T follicular helper cell (primary cell): ENCODE measurements around the gene FRK.
"Not testable (repeated sequence)": the region's sequence is repeated elsewhere in the genome, so short reads cannot be mapped to it uniquely, and the experiment has no call there.

ENCODE experiments used
- DNase-seq: peaks from one replicate; pipeline ENCODE4 v3.0.0-alpha.2; 2020; ENCODE audit warnings: low read depth

FRK gene

DNA sequence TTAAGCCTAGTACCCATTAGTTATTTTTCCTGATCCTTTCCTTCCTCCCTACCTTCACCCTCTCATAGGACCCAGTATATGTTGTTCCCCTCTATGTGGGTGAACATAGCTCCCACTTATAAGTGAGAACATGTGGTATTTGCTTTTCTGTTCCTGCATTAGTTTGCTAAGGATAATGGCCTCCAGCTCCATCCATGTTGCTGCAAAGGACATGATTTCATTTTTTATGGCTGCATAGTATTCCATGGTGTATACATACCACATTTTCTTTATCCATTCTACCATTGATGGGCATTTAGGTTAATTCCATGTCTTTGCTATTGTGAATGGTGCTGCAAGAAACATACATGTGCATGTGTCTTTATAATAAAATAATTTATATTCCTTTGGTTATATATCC, 115.9 kb downstream of the FRK start:
- DNase-seq: not testable (repeated sequence)

DNA sequence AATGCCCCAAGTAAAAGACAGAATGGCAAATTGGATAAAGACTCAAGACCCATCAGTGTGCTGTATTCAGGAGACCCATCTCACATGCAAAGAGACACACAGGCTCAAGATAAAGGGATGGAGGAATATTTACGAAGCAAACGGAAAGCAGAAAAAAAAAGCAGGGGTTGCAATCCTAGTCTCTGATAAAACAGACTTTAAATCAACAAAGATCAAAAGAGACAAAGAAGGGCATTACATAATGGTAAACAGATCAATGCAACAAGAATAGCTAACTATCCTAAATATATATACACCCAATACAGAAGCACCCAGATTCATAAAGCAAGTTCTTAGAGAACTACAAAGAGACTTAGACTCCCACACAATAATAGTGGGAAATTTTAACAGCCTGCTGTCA, 123.2 kb downstream of the FRK start:
- not testable (repeated sequence) for DNase-seq

DNA sequence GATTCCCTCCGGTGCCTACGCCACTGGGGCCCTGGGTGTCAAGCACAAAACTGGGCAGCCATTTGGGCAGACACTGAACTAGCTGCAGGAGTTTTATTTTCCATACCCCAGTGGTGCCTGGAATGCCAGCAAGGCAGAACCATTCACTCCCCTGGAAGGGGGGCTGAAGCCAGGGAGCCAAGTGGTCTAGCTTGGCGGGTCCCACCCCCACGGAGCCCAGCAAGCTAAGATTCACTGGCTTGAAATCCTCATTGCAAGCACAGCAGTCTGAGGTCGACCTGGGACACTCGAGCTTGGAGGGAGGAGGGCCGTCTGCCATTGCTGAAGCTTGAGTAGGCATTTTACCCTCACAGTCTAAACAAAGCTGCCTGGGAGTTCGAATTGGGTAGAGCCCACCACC, 125.3 kb downstream of the FRK start:
- DNase-seq: no peak

DNA sequence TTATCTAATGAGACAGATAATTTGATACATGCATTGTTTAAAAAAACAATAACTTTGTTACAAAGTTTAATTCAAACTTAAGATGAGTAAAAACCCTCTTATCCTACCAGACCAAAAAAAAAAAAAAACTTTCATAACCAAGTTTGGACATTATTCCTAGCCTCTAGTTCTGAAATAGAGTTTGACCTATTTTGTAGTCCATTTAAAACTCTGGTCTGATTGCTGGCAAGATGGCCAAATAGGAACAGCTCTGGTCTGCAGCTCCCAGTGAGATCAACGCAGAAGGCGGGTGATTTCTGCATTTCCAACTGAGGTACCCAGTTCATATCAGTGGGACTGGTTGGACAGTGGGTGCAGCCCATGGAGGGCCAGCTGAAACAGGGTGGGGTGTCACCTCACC, 125.9 kb downstream of the FRK start:
- DNase-seq: no peak

DNA sequence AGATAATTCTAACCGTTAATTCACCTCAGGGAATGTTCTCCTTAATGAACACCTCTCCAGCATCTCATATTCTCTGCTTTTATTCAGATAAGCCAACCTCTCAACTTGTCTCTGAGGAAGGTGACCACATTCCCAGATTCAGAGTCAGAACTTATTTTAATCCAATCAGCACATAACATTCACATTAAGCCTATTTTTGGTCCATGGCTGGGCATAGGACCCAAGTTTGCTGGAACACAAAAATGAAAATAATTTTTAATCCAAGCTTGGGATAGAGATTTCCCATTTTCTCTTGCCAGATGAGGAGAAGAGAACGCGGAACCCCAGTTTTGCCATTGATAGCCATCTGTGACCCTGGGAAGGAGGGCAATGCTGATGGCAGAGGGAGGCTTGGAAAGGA, 126.5 kb downstream of the FRK start:
- DNase-seq: no peak

DNA sequence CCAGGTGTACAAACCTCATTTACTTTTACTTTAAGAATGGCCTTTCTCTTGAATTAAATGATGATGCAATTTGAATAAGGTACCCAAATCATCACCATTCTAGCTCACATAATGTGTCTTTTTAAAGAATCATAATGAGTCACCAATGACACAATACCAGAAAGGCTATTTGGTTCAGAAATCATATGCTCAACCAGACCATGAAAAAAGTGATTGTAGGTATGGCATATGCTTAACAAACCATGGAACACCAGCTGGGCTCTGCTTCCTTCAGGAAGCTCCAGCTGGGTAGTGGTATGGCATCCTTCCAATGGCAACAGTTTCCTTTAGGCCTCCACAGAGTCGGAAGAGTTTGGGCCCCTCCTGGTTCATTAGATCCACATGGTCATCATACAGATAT, 128.2 kb downstream of the FRK start:
- DNase-seq: no peak

DNA sequence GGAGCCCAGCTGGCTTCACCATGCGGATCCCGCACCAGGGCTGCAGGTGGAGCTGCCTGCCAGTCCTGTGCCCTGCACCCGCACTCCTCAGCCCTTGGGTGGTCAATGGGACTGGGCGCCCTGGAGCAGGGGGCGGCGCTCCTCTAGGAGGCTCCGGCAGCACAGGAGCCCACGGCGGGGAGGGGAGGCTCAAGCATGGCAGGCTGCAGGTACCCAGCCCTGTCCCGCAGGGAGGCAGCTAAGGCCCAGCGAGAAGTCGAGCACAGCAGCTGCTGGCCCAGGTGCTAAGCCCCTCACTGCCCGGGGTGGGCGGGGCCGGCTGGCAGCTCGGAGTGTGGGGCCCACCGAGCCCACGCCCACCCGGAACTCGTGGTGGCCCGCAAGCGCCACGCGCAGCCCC, 132.7 kb downstream of the FRK start:
- not testable (repeated sequence) for DNase-seq

DNA sequence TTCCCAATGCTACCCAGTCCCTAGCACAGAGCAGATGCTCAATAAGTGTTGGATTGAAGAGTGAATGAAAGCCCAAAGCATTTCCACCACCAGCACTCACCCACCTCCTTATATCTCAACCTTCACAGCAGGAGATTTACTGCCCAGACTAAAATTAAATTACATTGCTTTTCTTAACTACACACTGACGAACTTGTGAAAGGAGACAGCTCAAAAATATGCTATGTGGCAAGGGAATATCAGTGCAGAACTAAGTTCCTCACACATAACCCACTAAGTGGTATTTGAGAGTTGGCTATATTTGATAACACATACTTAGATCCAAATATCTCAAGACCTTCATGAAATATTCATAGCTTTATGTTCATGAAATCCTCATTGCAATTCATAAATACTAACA, 137.7 kb downstream of the FRK start:
- no peak for DNase-seq

DNA sequence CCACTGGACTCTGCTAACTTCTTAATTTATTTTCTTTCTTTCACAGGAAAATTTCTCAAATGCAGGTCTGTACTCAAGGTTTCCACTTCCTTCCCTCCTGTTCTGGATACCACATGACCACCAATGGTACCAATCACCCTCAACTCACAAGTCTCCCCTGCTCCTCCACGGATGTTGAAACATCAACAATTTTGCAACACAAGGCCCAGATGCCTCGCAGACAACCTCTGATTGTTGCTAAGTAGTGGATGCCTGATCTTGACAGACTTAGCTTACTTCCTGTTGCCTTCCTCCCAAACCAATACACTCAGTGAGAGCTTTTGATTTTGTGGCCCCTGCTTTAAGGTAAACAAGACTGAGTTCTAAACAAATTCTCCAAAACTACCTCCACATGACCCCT, 146.6 kb downstream of the FRK start:
- no peak for DNase-seq

DNA sequence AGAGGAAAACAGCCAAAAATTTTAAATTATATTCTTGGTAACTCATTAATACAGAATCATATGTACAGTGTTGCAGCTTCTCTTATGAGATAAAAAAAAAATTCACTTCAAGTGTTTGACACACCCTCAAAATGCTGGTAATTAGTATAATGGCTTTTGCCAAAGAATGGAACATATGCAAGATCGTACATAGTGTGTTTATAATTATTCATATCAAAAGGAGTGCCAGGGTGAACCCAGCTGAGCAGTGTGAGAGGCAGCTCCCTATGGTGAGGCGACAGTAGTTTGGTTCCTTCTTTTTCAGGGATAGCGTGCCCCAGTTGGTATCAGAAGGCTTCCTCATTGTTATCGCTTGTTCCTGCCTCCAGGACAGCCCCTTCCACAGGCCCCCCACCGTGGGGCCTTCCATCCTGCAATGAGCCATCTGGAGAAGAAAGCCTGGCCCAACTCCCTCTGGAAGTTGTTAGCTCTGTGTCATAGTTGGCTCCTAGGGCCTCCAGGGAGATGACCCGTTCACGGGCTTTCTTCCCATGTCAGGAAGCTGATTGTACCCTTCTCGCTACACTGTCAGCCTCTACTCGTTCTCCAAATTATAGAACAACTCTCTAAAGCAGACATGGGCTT, 150.7 kb downstream of the FRK start:
- no peak for DNase-seq

DNA sequence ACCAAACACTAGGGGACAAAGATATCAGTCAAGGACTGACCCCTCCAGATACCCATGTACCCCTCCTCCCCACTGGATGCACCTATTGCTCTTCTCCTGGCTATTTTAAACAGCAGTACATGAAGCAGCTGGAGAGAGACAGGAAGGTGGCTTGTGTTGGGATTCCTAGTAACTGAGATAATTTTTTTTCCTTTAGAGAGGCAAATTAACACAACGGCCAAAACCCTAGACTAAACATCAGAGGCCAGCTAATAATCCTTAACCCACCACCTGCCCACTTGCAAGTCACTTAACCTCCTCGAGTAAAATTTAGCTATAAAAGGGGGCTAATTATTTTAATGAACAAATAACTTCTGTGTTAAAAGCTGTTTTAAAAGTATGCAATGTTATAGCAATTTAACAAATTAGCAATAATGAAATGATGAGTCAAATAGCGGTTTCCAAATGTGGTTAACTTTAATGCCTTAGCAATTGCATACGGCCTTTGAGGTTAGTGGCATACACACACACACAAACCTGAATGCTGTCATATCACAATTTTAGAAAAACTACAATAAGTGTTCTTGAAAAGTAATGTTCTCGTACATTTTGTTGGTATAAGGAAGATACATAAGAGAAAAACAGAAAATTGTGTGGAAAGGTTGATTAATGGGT, 151.7 kb downstream of the FRK start:
- DNase-seq: no peak

DNA sequence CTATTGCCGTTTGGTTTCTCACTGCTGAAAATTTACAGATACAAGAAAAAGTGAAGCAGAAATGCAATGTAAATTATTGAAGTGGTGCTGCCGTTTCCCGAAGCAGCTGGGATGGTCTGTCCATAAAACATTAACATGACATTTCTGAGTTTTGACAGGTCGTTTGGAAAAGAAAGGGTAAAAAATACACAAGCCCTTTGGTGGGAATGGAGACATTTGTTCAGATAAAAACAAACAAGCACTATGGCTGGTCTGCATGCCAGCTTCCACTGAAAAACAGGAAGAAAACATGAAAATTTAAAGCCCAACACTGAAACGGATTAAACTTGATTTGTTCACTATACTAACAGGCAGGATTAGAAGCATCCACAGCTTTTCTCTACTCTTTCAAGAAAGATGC, 155.2 kb downstream of the FRK start:
- DNase-seq: no peak

DNA sequence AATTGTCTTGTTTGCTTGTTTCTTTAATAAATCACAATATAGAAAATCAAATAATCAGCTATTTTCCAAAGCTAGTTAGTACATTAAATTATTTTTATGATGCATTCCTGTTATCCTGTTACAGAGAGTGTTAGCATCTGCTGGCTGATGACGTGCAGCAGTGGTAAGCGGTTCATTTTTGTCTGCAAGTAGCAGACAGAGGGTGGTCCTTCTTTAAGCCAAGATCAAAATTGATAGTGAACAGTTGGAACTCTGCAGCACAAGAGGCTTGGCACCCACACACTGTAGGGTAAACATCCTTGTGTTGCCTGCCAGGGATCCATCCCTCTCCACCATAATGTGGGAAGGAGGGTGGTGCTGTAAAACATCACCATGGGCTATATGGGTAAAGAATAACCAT, 158.3 kb downstream of the FRK start:
- no peak for DNase-seq

DNA sequence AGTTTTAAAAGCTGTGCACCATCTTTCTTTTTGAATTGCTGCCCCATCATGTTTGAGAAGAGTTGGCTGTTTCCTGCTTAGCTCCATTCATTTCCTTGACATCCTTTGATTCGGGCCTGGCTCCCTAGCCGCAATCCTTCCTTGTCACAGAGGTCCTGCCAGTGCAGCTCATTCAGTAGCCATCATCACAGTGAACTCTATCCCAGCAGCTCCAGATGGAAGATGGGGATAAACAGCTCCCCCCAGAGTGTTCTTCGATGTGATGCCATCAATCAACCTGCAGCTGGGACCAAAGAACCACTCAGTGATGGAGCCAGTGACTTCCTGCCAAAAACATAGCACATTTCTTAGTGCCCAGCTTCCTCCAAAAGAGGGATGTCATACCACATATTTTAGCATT, 158.8 kb downstream of the FRK start:
- no peak for DNase-seq

DNA sequence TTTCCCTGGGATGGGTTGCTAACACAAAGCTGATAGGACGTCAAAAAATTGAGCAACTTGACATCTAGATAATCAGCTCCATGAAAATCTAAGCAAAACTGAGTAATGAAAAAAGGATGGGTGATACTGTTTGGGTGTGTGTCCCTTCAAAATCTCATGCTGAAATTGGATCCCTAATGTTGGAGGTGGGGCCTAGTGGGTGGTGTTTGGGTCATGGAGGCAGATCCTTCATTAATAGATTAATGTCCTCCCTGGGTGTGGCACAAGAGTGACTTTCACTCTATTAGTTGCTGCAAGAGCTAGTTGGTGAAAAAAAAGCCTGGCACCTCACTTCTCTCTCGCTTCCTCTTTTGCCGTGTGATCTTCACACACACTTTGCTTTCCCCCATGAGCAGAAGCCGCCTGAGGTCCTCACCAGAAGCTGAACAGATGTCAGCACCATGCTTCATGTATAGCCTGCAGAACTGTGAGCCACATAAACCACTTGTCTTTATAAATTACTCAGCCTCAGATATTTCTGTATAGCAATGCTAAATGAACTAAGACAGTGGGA, 160.9 kb downstream of the FRK start:
- no peak for DNase-seq

DNA sequence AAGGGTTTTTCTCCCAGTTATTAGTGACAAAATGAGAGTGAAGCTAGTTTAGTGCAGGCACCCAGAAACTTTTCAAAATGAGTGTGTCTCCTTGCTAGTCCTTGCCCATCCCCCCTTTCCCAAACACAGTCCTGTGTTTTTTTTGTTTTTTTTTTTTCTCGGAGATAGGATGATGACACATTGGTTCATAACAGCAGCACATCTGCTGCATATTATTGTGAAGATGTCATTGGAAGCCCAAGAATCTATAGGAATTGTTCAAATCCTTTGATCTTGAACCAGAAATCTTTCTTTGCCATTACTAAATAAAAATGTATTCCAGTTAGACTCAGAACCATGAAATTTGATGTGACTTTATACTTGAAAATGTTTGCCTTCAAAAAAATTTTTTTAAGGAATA, 162.4 kb downstream of the FRK start:
- no peak for DNase-seq

DNA sequence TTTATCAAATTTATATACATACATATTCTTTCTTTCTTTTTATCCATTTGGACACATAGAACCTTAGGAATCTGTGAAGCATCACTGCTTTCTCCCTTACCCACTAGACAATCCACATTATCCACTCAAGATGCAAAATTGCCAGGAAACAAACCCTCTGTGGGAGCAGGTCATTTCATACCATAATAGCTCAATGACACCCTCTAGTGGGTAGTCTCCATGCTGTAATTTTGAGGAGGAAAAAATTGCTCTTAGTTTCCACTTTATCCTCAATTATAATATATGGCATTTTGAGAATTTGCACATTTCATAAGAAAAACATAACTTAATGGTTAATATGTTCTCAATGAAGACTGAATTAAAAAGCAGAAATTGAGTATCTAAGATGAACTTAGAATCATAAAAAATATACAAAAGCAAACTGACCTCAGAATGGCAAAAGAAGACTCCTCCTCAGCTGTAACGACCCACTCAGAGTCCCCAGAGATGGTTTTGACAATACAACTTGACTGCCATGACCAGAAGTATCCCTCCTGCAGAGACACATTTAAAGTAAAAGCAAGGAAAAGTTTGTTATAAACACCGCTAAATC, 164.1 kb downstream of the FRK start:
- DNase-seq: no peak

DNA sequence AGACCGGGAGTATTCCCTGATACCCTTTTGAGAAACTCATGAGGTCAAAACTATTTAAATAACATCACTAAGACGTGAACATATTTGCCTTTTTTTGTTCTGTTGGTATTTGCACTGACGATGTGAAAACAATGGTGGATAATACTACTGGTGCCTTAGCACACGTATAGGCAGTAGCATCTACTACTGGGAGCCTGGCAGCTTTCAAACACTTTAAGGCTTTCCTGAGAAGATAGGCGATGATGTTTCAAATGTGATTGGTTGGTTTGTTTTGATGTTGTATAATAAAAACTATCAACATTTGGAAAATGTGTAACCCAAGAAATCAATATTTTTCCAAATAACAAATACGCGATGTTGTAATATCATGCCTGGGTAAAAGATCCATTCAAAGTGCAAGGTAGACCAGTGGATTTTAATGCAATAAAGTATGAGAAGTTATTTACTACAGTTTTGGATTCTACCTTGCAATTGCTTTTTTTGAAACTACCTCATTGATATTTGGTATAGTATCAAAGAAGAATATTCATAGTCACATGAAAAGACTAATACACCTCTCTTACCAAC, 166.2 kb downstream of the FRK start:
- DNase-seq: no peak

DNA sequence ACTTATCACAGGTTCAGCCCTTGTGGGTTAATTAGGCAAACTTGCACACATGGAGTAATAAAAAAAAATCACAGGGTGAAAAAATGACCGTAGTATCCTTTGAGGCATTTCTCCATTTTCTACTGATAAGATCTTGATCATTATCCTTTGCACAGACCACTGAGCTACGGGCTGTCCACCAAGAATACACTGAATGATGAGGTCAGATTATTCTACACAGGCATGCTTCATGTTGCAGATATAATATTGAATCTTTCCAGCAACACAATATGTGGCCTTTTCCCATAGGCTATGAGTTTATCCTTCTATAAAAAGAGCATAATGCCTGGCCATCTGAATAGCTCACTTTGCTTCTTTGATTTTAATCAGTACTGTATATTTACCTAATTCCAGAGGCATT, 168.9 kb downstream of the FRK start:
- no peak for DNase-seq

DNA sequence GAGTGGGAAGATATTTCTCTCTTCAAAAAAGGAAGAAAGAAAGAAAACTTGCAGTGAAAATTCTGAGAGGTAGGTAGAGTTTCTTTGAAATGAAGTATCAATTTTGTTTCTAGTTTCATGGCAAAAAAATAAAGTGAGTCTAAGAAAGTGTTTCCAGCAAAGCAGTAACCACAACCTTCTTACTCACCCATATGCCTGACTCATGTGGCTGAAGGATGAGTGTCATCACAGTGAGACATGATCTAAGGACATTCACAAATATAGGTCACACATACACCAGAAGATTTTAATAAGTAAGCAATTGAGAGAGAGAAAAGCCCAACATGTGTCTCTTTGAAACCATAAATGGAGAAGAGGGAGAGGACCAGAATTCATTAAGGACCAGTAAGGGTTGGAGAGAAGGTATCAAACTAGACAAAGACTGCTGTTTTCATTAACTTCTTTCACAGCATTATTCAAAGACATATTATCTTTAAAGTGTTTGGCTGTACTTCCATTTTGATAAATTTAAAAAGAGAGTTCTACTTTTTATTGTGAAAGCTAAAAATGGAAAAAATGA, 169.5 kb downstream of the FRK start:
- DNase-seq: no peak

DNA sequence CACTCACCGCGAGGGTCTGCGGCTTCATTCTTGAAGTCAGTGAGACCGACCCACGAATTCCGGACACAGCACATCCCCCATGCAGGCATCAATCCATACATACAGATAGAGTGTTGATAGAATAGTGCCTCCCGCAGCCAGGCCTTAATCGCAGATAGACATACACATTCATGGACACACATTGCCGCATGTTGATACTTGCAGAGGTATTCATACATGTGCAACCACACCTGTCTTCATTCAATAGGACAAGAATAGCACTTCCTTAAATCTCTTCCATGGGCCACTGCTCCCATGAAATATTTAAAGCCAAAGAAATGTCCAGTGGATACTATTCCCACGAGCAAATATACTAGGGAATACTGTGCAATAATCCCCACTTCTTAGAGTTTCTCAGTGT, 170.5 kb downstream of the FRK start:
- no peak for DNase-seq

DNA sequence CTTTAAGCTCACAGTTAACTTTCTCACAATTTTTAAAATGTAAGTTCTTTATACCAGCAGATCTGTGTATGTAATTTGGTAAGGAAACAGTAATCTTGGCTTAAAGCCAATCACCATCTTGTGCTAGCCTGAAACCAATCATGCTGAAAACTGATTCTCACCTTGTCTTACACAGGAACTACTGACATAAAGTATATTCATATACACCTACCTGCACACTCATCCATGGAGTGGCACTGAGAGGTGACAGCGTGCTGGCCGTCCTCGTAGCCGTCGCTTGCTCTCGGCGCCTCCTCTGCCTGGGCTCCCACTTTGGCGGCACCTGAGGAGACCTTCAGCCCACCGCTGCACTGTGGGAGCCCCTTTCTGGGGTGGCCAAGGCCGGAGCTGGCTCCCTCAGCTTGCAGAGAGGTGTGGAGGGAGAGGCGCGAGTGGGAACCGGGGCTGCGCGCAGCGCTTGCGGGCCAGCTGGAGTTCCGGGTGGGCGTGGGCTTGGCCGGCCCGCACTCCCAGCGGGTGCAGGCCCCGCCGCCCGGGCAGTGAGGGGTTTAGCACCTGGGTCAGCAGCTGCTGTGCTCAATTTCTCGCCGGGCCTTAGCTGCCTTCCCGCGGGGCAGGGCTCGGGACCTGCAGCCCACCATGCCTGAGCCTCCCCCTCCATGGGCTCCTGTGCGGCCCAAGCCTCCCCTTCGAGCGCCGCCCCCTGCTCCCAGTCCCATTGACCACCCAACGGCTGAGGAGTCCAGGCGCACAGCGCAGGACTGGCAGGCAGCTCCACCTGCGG, 171.8 kb downstream of the FRK start:
- not testable (repeated sequence) for DNase-seq
